HUES6 (cell line): Measurements from ENCODE around the gene FBLN5.
"Not testable (repeated sequence)": the region's sequence is repeated elsewhere in the genome, so short reads cannot be mapped to it uniquely, and the experiment has no call there.

Source experiments
- H3K27ac ChIP-seq: 2 replicates; pipeline ENCODE4 v1.7.0; 2013; ENCODE audit warnings: low read depth, mild to moderate bottlenecking, low read length, inconsistent platforms
- H3K27me3 ChIP-seq: 2 replicates; pipeline ENCODE4 v1.6.1; 2013; ENCODE audit warnings: low read length; ENCODE audit not compliant: control insufficient read depth, insufficient read depth
- H3K36me3 ChIP-seq: 2 replicates; pipeline ENCODE4 v1.6.1; 2013; ENCODE audit warnings: low read length; ENCODE audit not compliant: control insufficient read depth, insufficient read depth
- H3K4me1 ChIP-seq: 2 replicates; pipeline ENCODE4 v1.6.1; 2013; ENCODE audit warnings: low read length; ENCODE audit not compliant: control insufficient read depth, insufficient read depth
- H3K4me3 ChIP-seq: 2 replicates; pipeline ENCODE4 v1.5.1; 2013; ENCODE audit warnings: low read depth, low read length
- H3K9ac ChIP-seq: one replicate; pipeline ENCODE4 v1.6.1; 2013; ENCODE audit warnings: mild to moderate bottlenecking, low read length
- H3K9me3 ChIP-seq: 2 replicates; pipeline ENCODE4 v1.6.1; 2013; ENCODE audit warnings: low read depth, low read length; ENCODE audit not compliant: control insufficient read depth, insufficient read depth

FBLN5 gene

GRCh38 chr14:91872517-91873470, 74.7 kb downstream of the FBLN5 start:
- no peaks in the 10 kb centered on the region for H3K36me3 ChIP-seq
- no peak overlapping the region for H3K9ac ChIP-seq
- H3K4me3 ChIP-seq: no peak overlapping the region
- no peaks in the 10 kb centered on the region for H3K27me3 ChIP-seq
- H3K9me3 ChIP-seq: peaks cover 10% of the 10 kb centered on the region; the same call in 1 of the 2 replicates
- peaks cover 17% of the 10 kb centered on the region for H3K4me1 ChIP-seq
- H3K27ac ChIP-seq: no peak overlapping the region

- Histone ChIP-seq H3K27me3 (no peaks in the 10 kb centered on the region), H3K36me3 (no peaks in the 10 kb centered on the region), H3K4me1 (peaks cover 17% of the 10 kb centered on the region), H3K9me3 (peaks cover 10% of the 10 kb centered on the region; the same call in 1 of the 2 replicates), H3K9ac (no peak overlapping the region), H3K4me3 (no peak overlapping the region), H3K27ac (no peak overlapping the region)
These were observed 75.4 kb downstream of the FBLN5 start for GRCh38 chr14:91872011-91872501.

GRCh38 chr14:91871401-91871800, 76.1 kb downstream of the FBLN5 start:
- Histone ChIP-seq H3K4me1 (peaks cover 17% of the 10 kb centered on the region), H3K9me3 (peaks cover 10% of the 10 kb centered on the region; the same call in 1 of the 2 replicates)
- not testable (repeated sequence) for H3K9ac ChIP-seq, H3K27me3 ChIP-seq, H3K36me3 ChIP-seq, H3K4me3 ChIP-seq, H3K27ac ChIP-seq

GRCh38 chr14:91870890-91871289, 76.6 kb downstream of the FBLN5 start:
- Histone ChIP-seq H3K9ac (no peak overlapping the region), H3K27me3 (no peaks in the 10 kb centered on the region), H3K27ac (no peak overlapping the region), H3K4me3 (no peak overlapping the region), H3K4me1 (peaks cover 17% of the 10 kb centered on the region), H3K36me3 (no peaks in the 10 kb centered on the region), H3K9me3 (peaks cover 10% of the 10 kb centered on the region; the same call in 1 of the 2 replicates)

- Histone ChIP-seq H3K9ac (no peak overlapping the region), H3K4me1 (peaks cover 17% of the 10 kb centered on the region), H3K4me3 (no peak overlapping the region), H3K36me3 (no peaks in the 10 kb centered on the region), H3K9me3 (peaks cover 10% of the 10 kb centered on the region; the same call in 1 of the 2 replicates), H3K27me3 (no peaks in the 10 kb centered on the region), H3K27ac (no peak overlapping the region)
These were observed 77.5 kb downstream of the FBLN5 start for GRCh38 chr14:91870001-91870400.

GRCh38 chr14:91869556-91869955, 77.9 kb downstream of the FBLN5 start:
- H3K36me3 ChIP-seq: no peaks in the 10 kb centered on the region
- H3K9me3 ChIP-seq: peaks cover 10% of the 10 kb centered on the region; the same call in 1 of the 2 replicates
- H3K9ac ChIP-seq: no peak overlapping the region
- no peak overlapping the region for H3K4me3 ChIP-seq
- H3K27me3 ChIP-seq: no peaks in the 10 kb centered on the region
- peaks cover 17% of the 10 kb centered on the region for H3K4me1 ChIP-seq
- H3K27ac ChIP-seq: no peak overlapping the region

- Histone ChIP-seq H3K36me3 (no peaks in the 10 kb centered on the region), H3K4me3 (no peak within 1 kb of the TSS), H3K27me3 (no peaks in the 10 kb centered on the region), H3K4me1 (peaks cover 18% of the 10 kb centered on the region), H3K27ac (no peak within 1 kb of the TSS), H3K9me3 (peaks cover 10% of the 10 kb centered on the region; the same call in 1 of the 2 replicates), H3K9ac (no peak within 1 kb of the TSS)
These were observed 80.0 kb downstream of the FBLN5 start, which contains the start of gene TC2N for GRCh38 chr14:91867316-91867988. Gene TC2N, minus strand, starts transcription at chr14:91867536. Its CDS starts 53,767 bp downstream, at chr14:91813769.

- H3K36me3 ChIP-seq: no peaks in the 10 kb centered on the region
- no peak overlapping the region for H3K4me3 ChIP-seq
- H3K27me3 ChIP-seq: no peaks in the 10 kb centered on the region
- H3K4me1 ChIP-seq: peaks cover 18% of the 10 kb centered on the region
- no peak overlapping the region for H3K27ac ChIP-seq
- H3K9me3 ChIP-seq: peaks cover 10% of the 10 kb centered on the region; the same call in 1 of the 2 replicates
- no peak overlapping the region for H3K9ac ChIP-seq
These were observed 80.8 kb downstream of the FBLN5 start for GRCh38 chr14:91866511-91867295.

- H3K9me3 ChIP-seq: peaks cover 10% of the 10 kb centered on the region; the same call in 1 of the 2 replicates
- peaks cover 18% of the 10 kb centered on the region for H3K4me1 ChIP-seq
- no peak overlapping the region for H3K9ac ChIP-seq
- no peak overlapping the region for H3K27ac ChIP-seq
- H3K27me3 ChIP-seq: no peaks in the 10 kb centered on the region
- H3K4me3 ChIP-seq: no peak overlapping the region
- no peaks in the 10 kb centered on the region for H3K36me3 ChIP-seq
These were observed 81.4 kb downstream of the FBLN5 start for GRCh38 chr14:91866061-91866460.

- H3K9ac ChIP-seq: no peak overlapping the region
- H3K4me3 ChIP-seq: no peak overlapping the region
- H3K27ac ChIP-seq: no peak overlapping the region
- H3K4me1 ChIP-seq: peaks cover 14% of the 10 kb centered on the region
- no peaks in the 10 kb centered on the region for H3K36me3 ChIP-seq
- no peaks in the 10 kb centered on the region for H3K9me3 ChIP-seq
- H3K27me3 ChIP-seq: no peaks in the 10 kb centered on the region
These were observed 85.1 kb downstream of the FBLN5 start for GRCh38 chr14:91862417-91862816.
